HEK293 (cell line): ENCODE measurements around the gene ERCC5.

ENCODE experiments used
- CTCF ChIA-PET: fragments of 350-600 bp; formaldehyde crosslinking; extraction: SDS; loops from one replicate; lab custom pipeline; 2021; ENCODE audit warnings: antibody characterized with exemption; lab: Yijun Ruan, JAX
- POLR2A ChIA-PET: fragments of 300-600 bp; formaldehyde crosslinking; extraction: SDS; loops from one replicate; lab custom pipeline; 2020; ENCODE audit warnings: antibody characterized with exemption, inconsistent platforms; lab: Yijun Ruan, JAX
- H3K27ac ChIP-seq: fragments of 200-500 bp; sonication (Bioruptor generic); 2 replicates; pipeline ENCODE4 v1.5.1; 2014; ENCODE audit warnings: low read depth, low read length, control low read depth, inconsistent platforms; ENCODE audit errors: extremely low read depth
- H3K36me3 ChIP-seq, 2 experiments: fragments of 200-500 bp in 1 of 2; sonication (Bioruptor generic) in 1 of 2; 1 replicate in 1 of 2; 2 replicates in 1 of 2; pipeline ENCODE4 v1.5.1; 2014 to 2017; ENCODE audit warnings: inconsistent platforms in 2 of 2, low read length in 2 of 2; ENCODE audit not compliant: control insufficient read depth in 2 of 2, insufficient read depth in 1 of 2
- H3K4me1 ChIP-seq: fragments of 200-500 bp; sonication (Bioruptor generic); 2 replicates; pipeline ENCODE4 v1.5.1; 2014; ENCODE audit warnings: mild to moderate bottlenecking, low read length, inconsistent platforms; ENCODE audit not compliant: control insufficient read depth, insufficient read depth
- H3K4me3 ChIP-seq: 2 replicates; pipeline ENCODE4 v1.5.1; 2011; ENCODE audit warnings: low read depth, mild to moderate bottlenecking, control low read depth, low read length, moderate library complexity
- H3K9me3 ChIP-seq: fragments of 200-500 bp; sonication (Bioruptor generic); 2 replicates; pipeline ENCODE4 v1.5.1; 2014; ENCODE audit warnings: low read depth, low read length, inconsistent platforms; ENCODE audit not compliant: control insufficient read depth, insufficient read depth
- EGR2 ChIP-seq: fragments of 450-650 bp; formaldehyde crosslinking; IDR thresholded peaks from 2 replicates; pipeline ENCODE4 v1.5.1; 2016; ENCODE audit warnings: low read depth, missing biosample characterization, missing genetic modification characterization
- PATZ1 ChIP-seq: fragments of 450-650 bp; formaldehyde crosslinking; IDR thresholded peaks from 2 replicates; pipeline ENCODE4 v1.5.1; 2016; ENCODE audit warnings: missing biosample characterization, missing genetic modification characterization
- REST ChIP-seq: fragments of 450-650 bp; formaldehyde crosslinking; IDR thresholded peaks from 2 replicates; pipeline ENCODE4 v1.5.1; 2016; ENCODE audit warnings: missing biosample characterization, missing genetic modification characterization
- SP3 ChIP-seq: fragments of 450-650 bp; formaldehyde crosslinking; IDR thresholded peaks from 2 replicates; pipeline ENCODE4 v1.5.1; 2016; ENCODE audit warnings: missing biosample characterization, missing genetic modification characterization
- ZBTB11 ChIP-seq: fragments of 450-650 bp; formaldehyde crosslinking; conservative IDR thresholded peaks from 2 replicates; pipeline ENCODE4 v1.5.1; 2016; ENCODE audit warnings: low read depth, missing biosample characterization, missing genetic modification characterization
- ZFP37 ChIP-seq: fragments of 450-650 bp; formaldehyde crosslinking; IDR thresholded peaks from 2 replicates; pipeline ENCODE4 v1.5.1; 2016; ENCODE audit warnings: missing biosample characterization, missing genetic modification characterization
- ZFP69B ChIP-seq: fragments of 450-650 bp; formaldehyde crosslinking; IDR thresholded peaks from 2 replicates; pipeline ENCODE4 v1.5.1; 2016; ENCODE audit warnings: missing biosample characterization, missing genetic modification characterization
- ZIC2 ChIP-seq: fragments of 450-650 bp; formaldehyde crosslinking; IDR thresholded peaks from 2 replicates; pipeline ENCODE4 v1.5.1; 2016; ENCODE audit warnings: missing biosample characterization, missing genetic modification characterization
- ZNF140 ChIP-seq: fragments of 450-650 bp; formaldehyde crosslinking; IDR thresholded peaks from 2 replicates; pipeline ENCODE4 v1.5.1; 2016; ENCODE audit warnings: missing biosample characterization, missing genetic modification characterization
- ZNF221 ChIP-seq: fragments of 450-650 bp; formaldehyde crosslinking; IDR thresholded peaks from 2 replicates; pipeline ENCODE4 v1.5.1; 2017; ENCODE audit warnings: missing biosample characterization, missing genetic modification characterization, borderline replicate concordance
- ZNF394 ChIP-seq: fragments of 450-650 bp; formaldehyde crosslinking; IDR thresholded peaks from 2 replicates; pipeline ENCODE4 v1.5.1; 2016; ENCODE audit warnings: missing biosample characterization, missing genetic modification characterization, mild to moderate bottlenecking, moderate library complexity, borderline replicate concordance
- ZNF513 ChIP-seq: fragments of 450-650 bp; IDR thresholded peaks from 2 replicates; pipeline ENCODE4 v1.5.1; 2018; ENCODE audit warnings: missing biosample characterization, missing genetic modification characterization
- ZNF544 ChIP-seq: fragments of 450-650 bp; formaldehyde crosslinking; IDR thresholded peaks from 2 replicates; pipeline ENCODE4 v1.5.0; 2017; ENCODE audit warnings: missing biosample characterization, missing genetic modification characterization
- ZNF777 ChIP-seq: fragments of 450-650 bp; formaldehyde crosslinking; IDR thresholded peaks from 2 replicates; pipeline ENCODE4 v1.5.1; 2017; ENCODE audit warnings: missing biosample characterization, missing genetic modification characterization, borderline replicate concordance
- ZXDB ChIP-seq: fragments of 450-650 bp; formaldehyde crosslinking; IDR thresholded peaks from 2 replicates; pipeline ENCODE4 v1.5.1; 2016; ENCODE audit warnings: missing biosample characterization, missing genetic modification characterization

The ERCC5 gene

GRCh38 chr13:102905905-102906771, 60.3 kb downstream of the ERCC5 start:
- CTCF ChIA-PET = interaction anchor here (1.2 kb wide), 1 partner anchor 66 kb away, joined by 3 read pairs; no protein-coding TSS in a partner anchor

More at GRCh38 chr13:102905905-102906771, 60.3 kb downstream of the ERCC5 start:
- TF ChIP-seq ZNF140 (no peak), ZNF777 (tag by site-specific recombination) (no peak), ZNF221 (tag by site-specific recombination) (no peak), PATZ1 (tag by site-specific recombination) (no peak), ZNF513 (no peak), SP3 (tag by site-specific recombination) (no peak), ZXDB (no peak), ZBTB11 (tag by site-specific recombination) (no peak), ZIC2 (tag by site-specific recombination) (no peak), ZNF394 (tag by site-specific recombination) (no peak), ZFP69B (tag by site-specific recombination) (no peak), ZNF544 (no peak), EGR2 (tag by site-specific recombination) (no peak), REST (no peak), ZFP37 (no peak)
- TF ChIP-seq, all 188 proteins: peak for 0
- Histone ChIP-seq H3K4me1 (no peaks in the 10 kb centered on the region), H3K9me3 (no peaks in the 10 kb centered on the region), H3K27ac (no peak overlapping the region), H3K4me3 (no peak overlapping the region), H3K36me3 (no peaks in the 10 kb centered on the region)
- POLR2A ChIA-PET = no interaction called here
